ENCODE measurements around the gene SPIRE1. TPM values are rescaled to one million over a fixed set of nuclear protein-coding genes. Genes with fewer than 3 reads are reported as not detected.

The SPIRE1 gene
- total RNA-seq, 1 experiment from 2014 or later: 26.1 TPM

- H3K27me3 ChIP-seq (ENCODE audit: insufficient read depth, low read depth): no peaks in the 10 kb centered on the region
- no peak overlapping the region for H3K4me2 ChIP-seq
- no peak overlapping the region for H3K27ac ChIP-seq
- H3K4me3 ChIP-seq: no peak overlapping the region
- DNase-seq: no peak
- no peaks in the 10 kb centered on the region for H3K9me2 ChIP-seq (ENCODE audit: insufficient read depth)
- POLR2A ChIA-PET (ENCODE audit: unreplicated experiment): no interaction called here
- intact Hi-C loops (cut with micrococcal nuclease; ENCODE audit: unreplicated experiment): no loop called here
- H3K4me1 ChIP-seq (replicated peaks; ENCODE audit: insufficient read depth): no peaks in the 10 kb centered on the region
- no peaks in the 10 kb centered on the region for H4K20me1 ChIP-seq (ENCODE audit: insufficient read depth)
- no peak for TF ChIP-seq EZH2 (IDR thresholded peaks at IDR 0.05; ENCODE audit: low read depth)
- no peak for TF ChIP-seq CTCF (conservative IDR thresholded peaks at IDR 0.05)
- CTCF ChIA-PET: no interaction called here
- no peaks in the 10 kb centered on the region for H3K9me3 ChIP-seq (ENCODE audit: insufficient read depth, low read depth)
- H3F3A ChIP-seq (ENCODE audit: insufficient read depth, low read depth): no peaks in the 10 kb centered on the region
- BruUV-seq (replicated peaks): no TSS peak
- H2AFZ ChIP-seq: no peak overlapping the region
- H3K36me3 ChIP-seq (ENCODE audit: low read depth): no peaks in the 10 kb centered on the region
- H3K79me2 ChIP-seq (ENCODE audit: low read depth): no peaks in the 10 kb centered on the region
Observed at GRCh38 chr18:12517142-12517825, 140.6 kb downstream of the SPIRE1 start.

DNA sequence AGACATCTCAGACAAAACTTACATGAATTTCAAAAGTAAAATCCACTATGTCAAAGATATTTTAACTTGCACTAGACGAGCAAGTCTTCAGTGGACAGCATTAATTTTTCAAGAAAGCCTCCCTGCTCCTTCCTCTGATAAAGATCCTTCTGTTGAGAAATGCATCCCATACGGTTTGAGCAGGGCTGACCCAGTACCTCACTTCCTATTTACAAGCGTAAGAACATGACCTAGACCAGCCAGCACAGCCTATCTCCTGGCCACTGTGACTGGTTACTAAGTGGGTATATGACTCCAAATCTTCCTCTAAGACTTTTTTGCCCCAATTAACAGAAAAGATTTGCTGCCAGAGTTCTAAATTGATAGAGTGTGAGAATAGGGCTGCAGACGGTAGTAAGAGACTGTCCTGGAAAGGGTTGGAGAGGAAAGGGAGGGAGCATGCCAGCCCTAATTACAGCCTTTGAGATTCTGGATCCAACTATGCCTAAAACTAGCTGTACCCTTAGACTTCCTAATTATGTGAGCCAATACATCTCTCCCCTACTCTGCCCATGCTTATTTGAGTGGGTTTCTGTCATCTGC, 141.8 kb downstream of the SPIRE1 start:
- no peaks in the 10 kb centered on the region for H3K9me3 ChIP-seq (ENCODE audit: insufficient read depth, low read depth)
- intact Hi-C loops (cut with micrococcal nuclease; ENCODE audit: unreplicated experiment): no loop called here
- TF ChIP-seq CTCF (conservative IDR thresholded peaks at IDR 0.05) (no peak), EZH2 (IDR thresholded peaks at IDR 0.05; ENCODE audit: low read depth) (no peak)
- no peak for DNase-seq
- no peaks in the 10 kb centered on the region for H3K36me3 ChIP-seq (ENCODE audit: low read depth)
- POLR2A ChIA-PET (ENCODE audit: unreplicated experiment): interaction anchor here (0.5 kb wide), 1 partner anchor 63 kb away, joined by 14 read pairs; no protein-coding TSS in a partner anchor
- CTCF ChIA-PET: no interaction called here
- H4K20me1 ChIP-seq (ENCODE audit: insufficient read depth): no peaks in the 10 kb centered on the region
- no peak overlapping the region for H3K4me2 ChIP-seq
- no peaks in the 10 kb centered on the region for H3F3A ChIP-seq (ENCODE audit: insufficient read depth, low read depth)
- H3K27me3 ChIP-seq (ENCODE audit: insufficient read depth, low read depth): no peaks in the 10 kb centered on the region
- no TSS peak for BruUV-seq (replicated peaks)
- no peaks in the 10 kb centered on the region for H3K9me2 ChIP-seq (ENCODE audit: insufficient read depth)
- no peak overlapping the region for H2AFZ ChIP-seq
- H3K4me3 ChIP-seq: no peak overlapping the region
- H3K4me1 ChIP-seq (replicated peaks; ENCODE audit: insufficient read depth): no peaks in the 10 kb centered on the region
- no peaks in the 10 kb centered on the region for H3K79me2 ChIP-seq (ENCODE audit: low read depth)
- H3K27ac ChIP-seq: no peak overlapping the region

- H3K9me3 ChIP-seq (ENCODE audit: insufficient read depth, low read depth): no peaks in the 10 kb centered on the region
- no peaks in the 10 kb centered on the region for H3K36me3 ChIP-seq (ENCODE audit: low read depth)
- BruUV-seq (replicated peaks): no TSS peak
- no peaks in the 10 kb centered on the region for H3K79me2 ChIP-seq (ENCODE audit: low read depth)
- DNase-seq: no peak
- no peak overlapping the region for H3K27ac ChIP-seq
- intact Hi-C loops (cut with micrococcal nuclease; ENCODE audit: unreplicated experiment): no loop called here
- H3F3A ChIP-seq (ENCODE audit: insufficient read depth, low read depth): no peaks in the 10 kb centered on the region
- no peak for TF ChIP-seq CTCF (conservative IDR thresholded peaks at IDR 0.05)
- TF ChIP-seq EZH2 (IDR thresholded peaks at IDR 0.05; ENCODE audit: low read depth): no peak
- ChIA-PET POLR2A (ENCODE audit: unreplicated experiment) (no interaction called here), CTCF (no interaction called here)
- no peak overlapping the region for H3K4me2 ChIP-seq
- H4K20me1 ChIP-seq (ENCODE audit: insufficient read depth): no peaks in the 10 kb centered on the region
- no peaks in the 10 kb centered on the region for H3K27me3 ChIP-seq (ENCODE audit: insufficient read depth, low read depth)
- no peak overlapping the region for H3K4me3 ChIP-seq
- no peak overlapping the region for H2AFZ ChIP-seq
- H3K9me2 ChIP-seq (ENCODE audit: insufficient read depth): no peaks in the 10 kb centered on the region
- no peaks in the 10 kb centered on the region for H3K4me1 ChIP-seq (replicated peaks; ENCODE audit: insufficient read depth)
Observed at GRCh38 chr18:12515550-12515949, 142.4 kb downstream of the SPIRE1 start.

Measured in PC-9 (cell line).